ENCODE data around the gene WDR45B. TPM values are rescaled to one million over a fixed set of nuclear protein-coding genes. Genes with fewer than 3 reads are reported as not detected.

WDR45B gene
- total RNA-seq, 1 donor from 2014 or later, result 74.1 TPM

- H3K36me3 Mint-ChIP-seq (ENCODE audit: low read depth, unreplicated experiment), result peaks cover 5% of the 10 kb centered on the region
- H3K4me1 Mint-ChIP-seq (ENCODE audit: unreplicated experiment), result no peaks in the 10 kb centered on the region
- no peak for TF ChIP-seq CTCF (IDR thresholded peaks at IDR 0.05; ENCODE audit: unreplicated experiment)
- no peaks in the 10 kb centered on the region for H3K27me3 Mint-ChIP-seq (ENCODE audit: unreplicated experiment)
- H3K4me3 Mint-ChIP-seq (ENCODE audit: unreplicated experiment), result no peak overlapping the region
- H3K27ac Mint-ChIP-seq (ENCODE audit: unreplicated experiment), result no peak overlapping the region
- no peak for DNase-seq (ENCODE audit: low spot score)
- peaks cover 5% of the 10 kb centered on the region for H3K9me3 Mint-ChIP-seq (ENCODE audit: unreplicated experiment)
These were observed 36.1 kb upstream of the WDR45B start for GRCh38 chr17:82684228-82684841.

- Mint-ChIP-seq H3K9me3 (ENCODE audit: unreplicated experiment) (peaks cover 5% of the 10 kb centered on the region), H3K4me3 (ENCODE audit: unreplicated experiment) (no peak overlapping the region), H3K27ac (ENCODE audit: unreplicated experiment) (no peak overlapping the region), H3K27me3 (ENCODE audit: unreplicated experiment) (no peaks in the 10 kb centered on the region), H3K4me1 (ENCODE audit: unreplicated experiment) (no peaks in the 10 kb centered on the region), H3K36me3 (ENCODE audit: low read depth, unreplicated experiment) (peaks cover 5% of the 10 kb centered on the region)
- TF ChIP-seq CTCF (IDR thresholded peaks at IDR 0.05; ENCODE audit: unreplicated experiment), result no peak
- DNase-seq (ENCODE audit: low spot score), result no peak
These were observed 35.3 kb upstream of the WDR45B start for GRCh38 chr17:82683534-82683933.

GRCh38 chr17:82681547-82681946 is 33.3 kb upstream of the WDR45B start:
- Mint-ChIP-seq H3K9me3 (ENCODE audit: unreplicated experiment) (peaks cover 5% of the 10 kb centered on the region), H3K4me3 (ENCODE audit: unreplicated experiment) (no peak overlapping the region), H3K27ac (ENCODE audit: unreplicated experiment) (no peak overlapping the region), H3K27me3 (ENCODE audit: unreplicated experiment) (no peaks in the 10 kb centered on the region), H3K36me3 (ENCODE audit: low read depth, unreplicated experiment) (no peaks in the 10 kb centered on the region), H3K4me1 (ENCODE audit: unreplicated experiment) (no peaks in the 10 kb centered on the region)
- no peak for DNase-seq (ENCODE audit: low spot score)
- TF ChIP-seq CTCF (IDR thresholded peaks at IDR 0.05; ENCODE audit: unreplicated experiment), result no peak

GRCh38 chr17:82679586-82680465 is 31.6 kb upstream of the WDR45B start:
- DNase-seq (ENCODE audit: low spot score), result no peak
- Mint-ChIP-seq H3K27me3 (ENCODE audit: unreplicated experiment) (no peaks in the 10 kb centered on the region), H3K27ac (ENCODE audit: unreplicated experiment) (no peak overlapping the region), H3K36me3 (ENCODE audit: low read depth, unreplicated experiment) (no peaks in the 10 kb centered on the region), H3K4me1 (ENCODE audit: unreplicated experiment) (no peaks in the 10 kb centered on the region), H3K9me3 (ENCODE audit: unreplicated experiment) (peaks cover 5% of the 10 kb centered on the region), H3K4me3 (ENCODE audit: unreplicated experiment) (no peak overlapping the region)
- no peak for TF ChIP-seq CTCF (IDR thresholded peaks at IDR 0.05; ENCODE audit: unreplicated experiment)

Data from endothelial cell (in vitro differentiated cells).